Measurements from ENCODE around the gene ZNF678. TPM values are rescaled to one million over a fixed set of nuclear protein-coding genes. Genes with fewer than 3 reads are reported as not detected.
"Not testable (repeated sequence)": the region's sequence is repeated elsewhere in the genome, so short reads cannot be mapped to it uniquely, and the experiment has no call there.

Gene ZNF678
- total RNA-seq, 8 experiments from 2014 or later, result 1.7 to 27.0 (median 18.3) TPM

- no peak overlapping the region for H3K27ac ChIP-seq
- peaks cover 0 to 8% of the 10 kb centered on the region in 2 donors for H3K4me1 ChIP-seq (replicated peaks in 1 of 2)
- 92 to 94% methylated on average over 3 to 4 of the region's 9 CpGs; no CpG with 5 or more reads in 8 of the 10 experiments for WGBS, 10 experiments
- in situ Hi-C loops (cut with MboI; ENCODE audit: low pct_unique_long_range_greater_than_20kb in 2 of 9, low sequenced_read_pairs in 9 of 9, unreplicated experiment in 9 of 9), result no loop called here
- no peak for ATAC-seq (replicated peaks in 6 of 8)
- H3K4me3 ChIP-seq, result no peak overlapping the region
These were observed 19.0 kb upstream of the ZNF678 start for GRCh38 chr1:227544067-227545050.

- Histone ChIP-seq H3K4me3 (no peak overlapping the region), H3K27ac (no peak overlapping the region), H3K4me1 (replicated peaks in 1 of 2) (peaks cover 0 to 8% of the 10 kb centered on the region in 2 donors)
- ATAC-seq (replicated peaks in 6 of 8), result no peak
- in situ Hi-C loops (cut with MboI; ENCODE audit: low pct_unique_long_range_greater_than_20kb in 2 of 9, low sequenced_read_pairs in 9 of 9, unreplicated experiment in 9 of 9), result no loop called here
- 47 to 100% (median 91%) methylated on average over 2 to 3 of the region's 5 CpGs; no CpG with 5 or more reads in 4 of the 10 experiments for WGBS, 10 experiments
These were observed 18.0 kb upstream of the ZNF678 start for GRCh38 chr1:227545361-227545760.

- H3K4me1 ChIP-seq (replicated peaks in 1 of 2), result peaks cover 0 to 8% of the 10 kb centered on the region in 2 donors
- no peak overlapping the region for H3K4me3 ChIP-seq
- ATAC-seq (replicated peaks in 6 of 8), result no peak
- in situ Hi-C loops (cut with MboI; ENCODE audit: low pct_unique_long_range_greater_than_20kb in 2 of 9, low sequenced_read_pairs in 9 of 9, unreplicated experiment in 9 of 9), result no loop called here
- WGBS, 10 experiments, result 81 to 100% (median 97%) methylated on average over 1 to 3 of the region's 5 CpGs; no CpG with 5 or more reads in 6 of the 10 experiments
- no peak overlapping the region for H3K27ac ChIP-seq
These were observed 17.3 kb upstream of the ZNF678 start for GRCh38 chr1:227546059-227546458.

GRCh38 chr1:227546598-227547309, 16.6 kb upstream of the ZNF678 start:
- in situ Hi-C loops (cut with MboI; ENCODE audit: low pct_unique_long_range_greater_than_20kb in 2 of 9, low sequenced_read_pairs in 9 of 9, unreplicated experiment in 9 of 9), result no loop called here
- Histone ChIP-seq H3K27ac (no peak overlapping the region), H3K4me1 (replicated peaks in 1 of 2) (peaks cover 0 to 5% of the 10 kb centered on the region in 2 donors), H3K4me3 (no peak overlapping the region)
- ATAC-seq (replicated peaks in 6 of 8), result no peak
- 80 to 83% (median 81%) methylated on average over 1 to 7 of the region's 8 CpGs; no CpG with 5 or more reads in 7 of the 10 experiments for WGBS, 10 experiments

- H3K4me1 ChIP-seq (replicated peaks in 1 of 2), result peaks cover 0 to 4% of the 10 kb centered on the region in 2 donors
- H3K27ac ChIP-seq, result no peak overlapping the region
- H3K4me3 ChIP-seq, result no peak overlapping the region
- in situ Hi-C loops (cut with MboI; ENCODE audit: low pct_unique_long_range_greater_than_20kb in 2 of 9, low sequenced_read_pairs in 9 of 9, unreplicated experiment in 9 of 9), result no loop called here
- ATAC-seq (replicated peaks in 6 of 8), result no peak
- WGBS, 10 experiments, result 30 to 86% (median 71%) methylated on average over 1 to 2 of the region's 8 CpGs; no CpG with 5 or more reads in 3 of the 10 experiments
These were observed 15.8 kb upstream of the ZNF678 start for GRCh38 chr1:227547310-227548118.

GRCh38 chr1:227548119-227548397, 15.3 kb upstream of the ZNF678 start:
- in situ Hi-C loops (cut with MboI; ENCODE audit: low pct_unique_long_range_greater_than_20kb in 2 of 9, low sequenced_read_pairs in 9 of 9, unreplicated experiment in 9 of 9), result no loop called here
- H3K4me3 ChIP-seq, result no peak overlapping the region
- ATAC-seq (replicated peaks in 6 of 8), result no peak

GRCh38 chr1:227548448-227548847, 14.9 kb upstream of the ZNF678 start:
- Histone ChIP-seq H3K27ac (no peak overlapping the region), H3K4me3 (no peak overlapping the region), H3K4me1 (replicated peaks in 1 of 2) (no peaks in the 10 kb centered on the region)
- ATAC-seq (replicated peaks in 6 of 8), result no peak
- WGBS, 10 experiments, result 13 to 100% (median 42%) methylated on average over 1 to 3 of the region's 3 CpGs
- in situ Hi-C loops (cut with MboI; ENCODE audit: low pct_unique_long_range_greater_than_20kb in 2 of 9, low sequenced_read_pairs in 9 of 9, unreplicated experiment in 9 of 9), result no loop called here

More at GRCh38 chr1:227548119-227548397, 15.3 kb upstream of the ZNF678 start:
- Histone ChIP-seq H3K27ac (no peak overlapping the region), H3K4me1 (replicated peaks in 1 of 2) (no peaks in the 10 kb centered on the region)

GRCh38 chr1:227549892-227550291, 13.5 kb upstream of the ZNF678 start:
- in situ Hi-C loops (cut with MboI; ENCODE audit: low pct_unique_long_range_greater_than_20kb in 2 of 9, low sequenced_read_pairs in 9 of 9, unreplicated experiment in 9 of 9), result no loop called here
- no peak overlapping the region for H3K27ac ChIP-seq
- no peak for ATAC-seq (replicated peaks in 6 of 8)
- 0 to 83% (median 61%) methylated on average over 1 to 2 of the region's 2 CpGs; no CpG with 5 or more reads in 6 of the 10 experiments for WGBS, 10 experiments
- no peaks in the 10 kb centered on the region for H3K4me1 ChIP-seq (replicated peaks in 1 of 2)
- H3K4me3 ChIP-seq, result no peak overlapping the region

GRCh38 chr1:227551881-227552280, 11.5 kb upstream of the ZNF678 start:
- WGBS, 10 experiments, result 0 to 100% (median 82%) methylated on average over 1 of the region's 1 CpG; no CpG with 5 or more reads in 2 of the 10 experiments
- ATAC-seq (replicated peaks in 6 of 8); H3K27ac ChIP-seq; H3K4me1 ChIP-seq (replicated peaks in 1 of 2); H3K4me3 ChIP-seq; in situ Hi-C loops (cut with MboI; ENCODE audit: low pct_unique_long_range_greater_than_20kb in 2 of 9, low sequenced_read_pairs in 9 of 9, unreplicated experiment in 9 of 9): not testable (repeated sequence)

- WGBS, 10 experiments, result 46 to 97% (median 89%) methylated on average over 2 to 7 of the region's 7 CpGs; no CpG with 5 or more reads in 1 of the 10 experiments
- no peaks in the 10 kb centered on the region for H3K4me1 ChIP-seq (replicated peaks in 1 of 2)
- no peak overlapping the region for H3K27ac ChIP-seq
- H3K4me3 ChIP-seq, result no peak overlapping the region
- peak in 1 of 8 experiments; percentile 90 for ATAC-seq (replicated peaks in 6 of 8)
- in situ Hi-C loops (cut with MboI; ENCODE audit: low pct_unique_long_range_greater_than_20kb in 2 of 9, low sequenced_read_pairs in 9 of 9, unreplicated experiment in 9 of 9), result no loop called here
These were observed 7.1 kb upstream of the ZNF678 start for GRCh38 chr1:227556288-227556687.

- no peak overlapping the region for H3K4me3 ChIP-seq
- in situ Hi-C loops (cut with MboI; ENCODE audit: low pct_unique_long_range_greater_than_20kb in 2 of 9, low sequenced_read_pairs in 9 of 9, unreplicated experiment in 9 of 9), result no loop called here
- 37 to 90% (median 79%) methylated on average over 5 to 16 of the region's 29 CpGs for WGBS, 10 experiments
- no peak for ATAC-seq (replicated peaks in 6 of 8)
- H3K27ac ChIP-seq, result no peak overlapping the region
- peaks cover 3 to 4% of the 10 kb centered on the region in 2 donors for H3K4me1 ChIP-seq (replicated peaks in 1 of 2)
These were observed 5.2 kb upstream of the ZNF678 start for GRCh38 chr1:227557962-227558725.

- ATAC-seq (replicated peaks in 6 of 8), result no peak
- WGBS, 10 experiments, result 66 to 100% (median 85%) methylated on average over 2 to 10 of the region's 20 CpGs; no CpG with 5 or more reads in 2 of the 10 experiments
- Histone ChIP-seq H3K27ac (no peak overlapping the region), H3K4me3 (no peak overlapping the region), H3K4me1 (replicated peaks in 1 of 2) (peaks cover 4% of the 10 kb centered on the region in 2 donors)
- in situ Hi-C loops (cut with MboI; ENCODE audit: low pct_unique_long_range_greater_than_20kb in 2 of 9, low sequenced_read_pairs in 9 of 9, unreplicated experiment in 9 of 9), result no loop called here
These were observed 4.6 kb upstream of the ZNF678 start for GRCh38 chr1:227558732-227559262.

Measured in motor neuron (in vitro differentiated cells).